NCI-H2029 (cell line): ENCODE measurements around the gene A4GALT.

ENCODE experiments used
- DNase-seq: peaks from one replicate; lab custom pipeline; 2025; lab: John Stamatoyannopoulos, UW

A4GALT gene

GRCh38 chr22:42649246-42650099 is 71.2 kb downstream of the A4GALT start, which contains the start of gene CYB5R3:
TSS of gene CYB5R3 (minus strand) at chr22:42649392. CDS start at chr22:42649315, 77 bp downstream.
- DNase-seq: peak; percentile 55

GRCh38 chr22:42648368-42649245 is 72.1 kb downstream of the A4GALT start:
- DNase-seq: no peak

- DNase-seq: no peak
Observed at GRCh38 chr22:42648017-42648367, 72.7 kb downstream of the A4GALT start.

GRCh38 chr22:42646569-42647525 is 73.8 kb downstream of the A4GALT start:
- no peak for DNase-seq

- no peak for DNase-seq
Observed at GRCh38 chr22:42645938-42646568, 74.6 kb downstream of the A4GALT start.

GRCh38 chr22:42645341-42645937 is 75.2 kb downstream of the A4GALT start:
- no peak for DNase-seq

- DNase-seq: no peak
Observed at GRCh38 chr22:42644422-42645340, 76.0 kb downstream of the A4GALT start.

GRCh38 chr22:42643634-42644421 is 76.8 kb downstream of the A4GALT start:
- no peak for DNase-seq

GRCh38 chr22:42642806-42643633 is 77.7 kb downstream of the A4GALT start:
- no peak for DNase-seq
